Parathyroid adenoma (tissue), 2 donors: ENCODE results near the gene CERS2.
A peak's percentile ranks its signal among the peaks of the same experiment; 100 is the strongest.

Experiments
- H2AFZ ChIP-seq: fragments of 300-600 bp; sonication (generic); one replicate; pipeline ENCODE4 v1.7.0; 2017; ENCODE audit warnings: antibody characterized with exemption, mild to moderate bottlenecking
- H3K27ac ChIP-seq: fragments of 300-600 bp; sonication (generic); one replicate; pipeline ENCODE4 v1.7.0; 2017
- H3K27me3 ChIP-seq: fragments of 300-600 bp; sonication (generic); one replicate; pipeline ENCODE4 v1.7.0; 2017; ENCODE audit warnings: low read length; ENCODE audit not compliant: control insufficient read depth, insufficient read depth
- H3K36me3 ChIP-seq: fragments of 300-600 bp; sonication (generic); one replicate; pipeline ENCODE4 v1.7.0; 2017; ENCODE audit warnings: low read length; ENCODE audit not compliant: control insufficient read depth, insufficient read depth
- H3K4me1 ChIP-seq: fragments of 300-600 bp; sonication (generic); one replicate; pipeline ENCODE4 v1.7.0; 2017; ENCODE audit warnings: control low read depth
- H3K4me2 ChIP-seq: fragments of 300-600 bp; sonication (generic); one replicate; pipeline ENCODE4 v1.7.0; 2017; ENCODE audit warnings: low read length
- H3K4me3 ChIP-seq: fragments of 300-600 bp; sonication (generic); one replicate; pipeline ENCODE4 v1.7.0; 2017; ENCODE audit warnings: low read depth, low read length
- H3K79me2 ChIP-seq: fragments of 300-600 bp; sonication (generic); one replicate; pipeline ENCODE4 v1.7.0; 2017; ENCODE audit warnings: control low read depth
- H3K9ac ChIP-seq: fragments of 300-600 bp; sonication (generic); one replicate; pipeline ENCODE4 v1.7.0; 2017; ENCODE audit warnings: mild to moderate bottlenecking
- H3K9me3 ChIP-seq: fragments of 300-600 bp; sonication (generic); one replicate; pipeline ENCODE4 v1.7.0; 2017; ENCODE audit warnings: low read length; ENCODE audit not compliant: control insufficient read depth
- TF ChIP-seq, protein P1 (sequence below): fragments of 300-600 bp; sonication (generic); IDR thresholded peaks from one replicate; pipeline ENCODE4 v1.7.0; 2017; ENCODE audit warnings: antibody characterized with exemption, mild to moderate bottlenecking
- donor health status: primary hyperparathyroidism.

The CERS2 gene

GRCh38 chr1:151002611-151003010 lies 28.0 kb upstream of the CERS2 start:
- peaks cover 8% of the 10 kb centered on the region for H3K4me1 ChIP-seq
- H3K9me3 ChIP-seq: no peaks in the 10 kb centered on the region
- H3K36me3 ChIP-seq: no peaks in the 10 kb centered on the region
- no peaks in the 10 kb centered on the region for H3K27me3 ChIP-seq
- H3K4me3 ChIP-seq: no peak overlapping the region
- peak overlapping the region; percentile 13 for H3K4me2 ChIP-seq
- H2AFZ ChIP-seq: no peak overlapping the region
- TF ChIP-seq, protein P1, sequence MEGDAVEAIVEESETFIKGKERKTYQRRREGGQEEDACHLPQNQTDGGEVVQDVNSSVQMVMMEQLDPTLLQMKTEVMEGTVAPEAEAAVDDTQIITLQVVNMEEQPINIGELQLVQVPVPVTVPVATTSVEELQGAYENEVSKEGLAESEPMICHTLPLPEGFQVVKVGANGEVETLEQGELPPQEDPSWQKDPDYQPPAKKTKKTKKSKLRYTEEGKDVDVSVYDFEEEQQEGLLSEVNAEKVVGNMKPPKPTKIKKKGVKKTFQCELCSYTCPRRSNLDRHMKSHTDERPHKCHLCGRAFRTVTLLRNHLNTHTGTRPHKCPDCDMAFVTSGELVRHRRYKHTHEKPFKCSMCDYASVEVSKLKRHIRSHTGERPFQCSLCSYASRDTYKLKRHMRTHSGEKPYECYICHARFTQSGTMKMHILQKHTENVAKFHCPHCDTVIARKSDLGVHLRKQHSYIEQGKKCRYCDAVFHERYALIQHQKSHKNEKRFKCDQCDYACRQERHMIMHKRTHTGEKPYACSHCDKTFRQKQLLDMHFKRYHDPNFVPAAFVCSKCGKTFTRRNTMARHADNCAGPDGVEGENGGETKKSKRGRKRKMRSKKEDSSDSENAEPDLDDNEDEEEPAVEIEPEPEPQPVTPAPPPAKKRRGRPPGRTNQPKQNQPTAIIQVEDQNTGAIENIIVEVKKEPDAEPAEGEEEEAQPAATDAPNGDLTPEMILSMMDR: no peak
- H3K9ac ChIP-seq: no peak overlapping the region
- H3K79me2 ChIP-seq: peaks cover 5% of the 10 kb centered on the region
- H3K27ac ChIP-seq: no peak overlapping the region

- Histone ChIP-seq H3K4me2 (peak overlapping the region; percentile 13), H3K4me1 (peaks cover 2% of the 10 kb centered on the region), H2AFZ (no peak overlapping the region), H3K27ac (no peak overlapping the region), H3K27me3 (no peaks in the 10 kb centered on the region), H3K9ac (no peak overlapping the region), H3K4me3 (no peak overlapping the region), H3K36me3 (no peaks in the 10 kb centered on the region), H3K79me2 (peaks cover 5% of the 10 kb centered on the region), H3K9me3 (no peaks in the 10 kb centered on the region)
- TF ChIP-seq, protein P1: no peak
These were observed 27.4 kb upstream of the CERS2 start for GRCh38 chr1:151002051-151002450.

- peaks cover 5% of the 10 kb centered on the region for H3K79me2 ChIP-seq
- no peak overlapping the region for H3K9ac ChIP-seq
- H3K27ac ChIP-seq: no peak overlapping the region
- H3K36me3 ChIP-seq: no peaks in the 10 kb centered on the region
- TF ChIP-seq, protein P1: no peak
- no peak overlapping the region for H3K4me2 ChIP-seq
- H3K27me3 ChIP-seq: no peaks in the 10 kb centered on the region
- H3K4me3 ChIP-seq: no peak overlapping the region
- H3K4me1 ChIP-seq: no peaks in the 10 kb centered on the region
- H2AFZ ChIP-seq: no peak overlapping the region
- no peaks in the 10 kb centered on the region for H3K9me3 ChIP-seq
These were observed 27.0 kb upstream of the CERS2 start for GRCh38 chr1:151001602-151002001.

DNA sequence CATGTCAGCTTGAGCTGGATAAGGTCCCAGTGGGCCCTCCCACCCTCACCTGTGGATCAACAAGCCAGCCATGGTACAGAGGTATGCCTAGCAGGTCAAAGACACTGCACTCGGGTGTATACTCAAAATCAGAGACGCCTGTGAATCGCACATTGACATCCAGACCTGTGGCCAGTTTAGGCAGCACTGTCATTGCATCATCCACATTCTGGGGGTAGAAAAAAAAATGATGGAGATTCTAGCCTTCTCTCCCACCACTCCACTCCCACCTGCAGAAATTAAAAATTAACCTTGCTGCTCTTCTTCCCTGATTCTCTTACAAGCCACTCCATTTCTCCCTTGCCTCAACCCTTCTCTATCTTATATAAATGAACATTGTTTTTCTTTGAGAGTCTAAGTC lies 25.8 kb upstream of the CERS2 start:
- TF ChIP-seq, protein P1: no peak
- no peaks in the 10 kb centered on the region for H3K36me3 ChIP-seq
- no peak overlapping the region for H2AFZ ChIP-seq
- no peaks in the 10 kb centered on the region for H3K4me1 ChIP-seq
- no peak overlapping the region for H3K9ac ChIP-seq
- H3K27me3 ChIP-seq: no peaks in the 10 kb centered on the region
- H3K79me2 ChIP-seq: peaks cover 5% of the 10 kb centered on the region
- no peak overlapping the region for H3K27ac ChIP-seq
- H3K4me2 ChIP-seq: no peak overlapping the region
- H3K9me3 ChIP-seq: no peaks in the 10 kb centered on the region
- no peak overlapping the region for H3K4me3 ChIP-seq

DNA sequence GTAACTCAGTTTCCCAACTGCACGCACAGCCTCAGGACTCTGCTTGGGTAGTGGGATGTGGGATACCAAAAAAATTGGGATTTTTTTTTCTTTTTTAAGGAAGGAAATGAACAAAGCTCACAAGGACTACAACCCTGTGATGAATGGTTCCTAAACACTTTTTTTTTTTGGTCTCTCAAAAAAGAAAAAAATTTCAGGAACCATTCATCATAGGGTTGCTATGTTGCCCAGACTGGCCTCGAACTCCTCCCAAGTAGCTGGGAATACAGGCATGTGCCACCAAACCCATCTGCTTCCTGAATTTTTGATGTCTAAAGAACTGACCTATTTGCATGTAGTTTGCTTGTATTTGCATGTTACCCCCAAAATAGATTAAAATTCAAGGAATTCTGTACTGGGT lies 25.3 kb upstream of the CERS2 start:
- TF ChIP-seq, protein P1: no peak
- H3K27ac ChIP-seq: no peak overlapping the region
- no peaks in the 10 kb centered on the region for H3K9me3 ChIP-seq
- H3K4me1 ChIP-seq: no peaks in the 10 kb centered on the region
- H3K4me3 ChIP-seq: no peak overlapping the region
- H3K9ac ChIP-seq: no peak overlapping the region
- no peak overlapping the region for H3K4me2 ChIP-seq
- peaks cover 5% of the 10 kb centered on the region for H3K79me2 ChIP-seq
- no peak overlapping the region for H2AFZ ChIP-seq
- H3K27me3 ChIP-seq: no peaks in the 10 kb centered on the region
- no peaks in the 10 kb centered on the region for H3K36me3 ChIP-seq
